K562 (cell line): Measurements from ENCODE around the gene MINK1. TPM values are rescaled to one million over a fixed set of nuclear protein-coding genes. Genes with fewer than 3 reads are reported as not detected.
A peak's percentile ranks its signal among the peaks of the same experiment; 100 is the strongest.

Source experiments
- C11orf30 ChIP-seq: fragments of 450-650 bp; IDR thresholded peaks from 2 replicates; pipeline ENCODE4 v1.6.1; 2016; ENCODE audit warnings: low read depth, mild to moderate bottlenecking
- CBX3 ChIP-seq, 2 experiments: IDR thresholded peaks; 1 replicate in 1 of 2; 2 replicates in 1 of 2; pipeline ENCODE4 v1.6.1; 2012; ENCODE audit warnings: inconsistent platforms in 2 of 2, low read length in 2 of 2, borderline replicate concordance in 1 of 2, control low read depth in 1 of 2
- CBX8 ChIP-seq: fragments of 200-600 bp; sonication (generic); IDR thresholded peaks from 2 replicates; pipeline ENCODE4 v1.6.1; 2012; ENCODE audit warnings: borderline replicate concordance, mixed run types, low read depth, mild to moderate bottlenecking, moderate library complexity, mixed read lengths, low read length, control low read depth, inconsistent platforms; ENCODE audit not compliant: poor library complexity, severe bottlenecking; ENCODE audit errors: extremely low read depth
- DIDO1 ChIP-seq: fragments of 450-650 bp; IDR thresholded peaks from 2 replicates; pipeline ENCODE4 v1.6.1; 2016; ENCODE audit warnings: low read depth, missing biosample characterization, missing genetic modification characterization
- DMBX1 ChIP-seq: fragments of 250-450 bp; sonication (Bioruptor Pico); IDR thresholded peaks from 2 replicates; pipeline ENCODE4 v1.8.0; 2022; ENCODE audit warnings: inconsistent platforms, mild to moderate bottlenecking, moderate library complexity, borderline replicate concordance
- ILK ChIP-seq: fragments of 450-650 bp; IDR thresholded peaks from 2 replicates; pipeline ENCODE4 v1.6.1; 2016; ENCODE audit warnings: missing genetic modification characterization, low read depth, mild to moderate bottlenecking, missing compliant biosample characterization, moderate library complexity, borderline replicate concordance
- JUNB ChIP-seq: fragments of 450-650 bp; formaldehyde crosslinking; conservative IDR thresholded peaks from 2 replicates; pipeline ENCODE4 v1.4.0; 2020; ENCODE audit warnings: mild to moderate bottlenecking
- KLF16 ChIP-seq: IDR thresholded peaks from 2 replicates; pipeline ENCODE4 v1.6.1; 2016; ENCODE audit warnings: antibody characterized with exemption
- MYBL2 ChIP-seq, 2 experiments: fragments of 450-650 bp in 1 of 2; sonication (generic) in 1 of 2; formaldehyde crosslinking in 1 of 2; IDR thresholded peaks; 2 replicates each; pipeline versions ENCODE4 v1.6.1 to v1.8.1; 2017 to 2022; ENCODE audit warnings: borderline replicate concordance in 1 of 2, inconsistent platforms in 1 of 2, low read depth in 1 of 2, mild to moderate bottlenecking in 1 of 2, missing genetic modification reagents in 1 of 2, moderate library complexity in 1 of 2
- RBM17 ChIP-seq: fragments of 200-400 bp; formaldehyde crosslinking; IDR thresholded peaks from 2 replicates; pipeline ENCODE4 v1.6.1; 2017; ENCODE audit warnings: low read depth, mild to moderate bottlenecking, low read length, borderline replicate concordance
- SMARCA4 ChIP-seq: fragments of 450-650 bp; IDR thresholded peaks from 2 replicates; pipeline ENCODE4 v1.6.1; 2016
- SRF ChIP-seq, 2 experiments: fragments of 250-450, 450-650 bp in 1 of 2; sonication (Bioruptor Pico) in 1 of 2; sonication (generic) in 1 of 2; formaldehyde crosslinking; IDR thresholded peaks; 2 replicates each; pipeline versions ENCODE4 v1.5.0 to v1.5.1; 2020 to 2022; ENCODE audit warnings: mild to moderate bottlenecking in 1 of 2, missing genetic modification reagents in 1 of 2
- TCF7L2 ChIP-seq: fragments of 150-350 bp; IDR thresholded peaks from 2 replicates; pipeline ENCODE4 v1.6.1; 2016; ENCODE audit warnings: low read depth, mild to moderate bottlenecking, low read length, moderate library complexity
- TEAD2 ChIP-seq: fragments of 450-650 bp; IDR thresholded peaks from 2 replicates; pipeline ENCODE4 v1.6.1; 2016; ENCODE audit warnings: missing genetic modification characterization, control low read depth, missing compliant biosample characterization
- ZKSCAN1 ChIP-seq: fragments of 150-350 bp; IDR thresholded peaks from 2 replicates; pipeline ENCODE4 v1.6.1; 2016; ENCODE audit warnings: low read depth, low read length
- ZKSCAN3 ChIP-seq: fragments of 250-450 bp; sonication (Bioruptor Pico); IDR thresholded peaks from 2 replicates; pipeline ENCODE4 v1.4.0; 2020
- ZNF586 ChIP-seq: fragments of 450-650 bp; formaldehyde crosslinking; conservative IDR thresholded peaks from 2 replicates; pipeline ENCODE4 v1.4.0; 2020; ENCODE audit warnings: mild to moderate bottlenecking, moderate library complexity
- ZNF778 ChIP-seq: fragments of 450-650 bp; formaldehyde crosslinking; IDR thresholded peaks from 2 replicates; pipeline ENCODE4 v1.4.0; 2020; ENCODE audit warnings: mild to moderate bottlenecking, moderate library complexity
- ZSCAN29 ChIP-seq: fragments of 450-650 bp; IDR thresholded peaks from 2 replicates; pipeline ENCODE4 v1.6.1; 2017
- polyA plus RNA-seq, 8 experiments: library from polyadenylated mRNA; depleted of rRNA in 4 of 8; stranded (reverse) in 5 of 8; unstranded in 3 of 8; fragments of >200 nt; fragmentation: Nextera tagmentation in 2 of 8; fragmentation: Illumina TruSeq in 1 of 8; extraction: Ambion mirVana in 2 of 8; extraction: Trizol in 1 of 8; gene quantifications; 2 replicates each; pipeline versions ENCODE4 v1.2.1 to v1.2.3, GENCODE V29; 2011 to 2014; ENCODE audit warnings: inconsistent platforms in 1 of 8, missing spikeins in 1 of 8
- total RNA-seq, 7 experiments: library from RNA; depleted of rRNA in 6 of 7; stranded (reverse); fragments of >200 nt in 6 of 7; fragmentation: Illumina TruSeq in 2 of 7; extraction: Trizol in 2 of 7; gene quantifications; 2 replicates each; pipeline versions ENCODE4 v1.2.1 to v1.2.3, GENCODE V29; 2011 to 2021; ENCODE audit warnings: low replicate concordance in 1 of 7
- TF ChIP-seq, protein P1 (sequence below): fragments of 250-450 bp; sonication (Bioruptor Pico); IDR thresholded peaks from 2 replicates; pipeline ENCODE4 v1.5.0; 2021
- TF ChIP-seq, protein P2 (sequence below): fragments of 250-450 bp; sonication (Bioruptor Pico); IDR thresholded peaks from 2 replicates; pipeline ENCODE4 v1.5.0; 2021; ENCODE audit warnings: mild to moderate bottlenecking, borderline replicate concordance
- TF ChIP-seq, protein P3 (sequence below): fragments of 450-650 bp; IDR thresholded peaks from 2 replicates; pipeline ENCODE4 v1.7.1; 2018; ENCODE audit warnings: mild to moderate bottlenecking, low read depth; ENCODE audit not compliant: partially characterized antibody

The MINK1 gene
- total and polyA plus RNA-seq, 9 of the 15 experiments (the other 6 are each of a cell fraction or from before 2014, with no cell fraction given) = 0.11 to 54.2 (median 14.9) TPM

DNA sequence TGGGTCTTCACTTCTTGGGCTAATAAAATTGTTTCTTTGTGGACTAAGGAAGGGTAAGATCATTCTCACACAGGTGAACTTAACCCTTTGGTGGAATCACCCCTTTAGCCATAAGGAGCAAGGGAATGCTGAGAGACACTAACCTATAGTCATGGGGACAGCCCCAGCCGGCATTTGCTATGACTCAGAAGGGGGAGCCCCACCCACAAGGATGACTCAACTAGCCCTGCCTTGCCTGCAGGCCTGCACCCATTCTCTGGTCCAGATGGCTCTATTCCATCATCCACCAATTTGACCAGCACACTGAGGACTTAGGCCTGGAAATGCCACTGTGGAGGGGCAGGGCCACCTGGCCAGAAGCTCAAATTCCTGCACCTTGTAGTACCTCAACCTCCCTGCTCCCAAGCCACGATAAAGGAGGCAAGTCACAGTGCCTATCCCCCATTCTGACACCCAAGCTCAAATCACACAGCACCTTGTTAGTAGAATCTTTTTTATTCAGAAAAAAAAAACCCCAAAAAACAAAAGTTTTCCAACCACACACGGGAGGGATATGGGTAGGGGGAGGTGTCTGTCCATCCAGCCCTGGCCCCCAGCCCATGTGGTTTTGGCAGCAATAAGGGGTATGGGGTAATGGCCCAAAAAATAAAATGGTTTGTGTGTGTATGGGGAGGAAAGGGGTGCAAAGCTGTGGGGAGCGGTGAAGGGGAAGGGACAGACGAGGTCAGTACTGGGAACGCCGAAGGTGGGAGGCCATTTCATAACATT lies 112.2 kb downstream of the MINK1 start (continued):
- TF ChIP-seq TEAD2 (no peak), SMARCA4 (peak; percentile 60; the same call in 1 of the 2 replicates), MYBL2 (IDR thresholded peaks at IDR 0.05; ENCODE audit: low read depth) (no peak), MYBL2 (CRISPR knock-in tag; IDR thresholded peaks at IDR 0.05; ENCODE audit: borderline replicate concordance) (no peak), JUNB (peak; percentile 77), RBM17 (no peak), ZKSCAN3 (CRISPR knock-in tag) (no peak), C11orf30 (peak; percentile 39), DMBX1 (no peak), SRF (CRISPR knock-in tag; IDR thresholded peaks at IDR 0.05) (no peak), TCF7L2 (no peak), DIDO1 (tag) (no peak), KLF16 (no peak), ILK (tag) (no peak), CBX3 (IDR thresholded peaks at IDR 0.05; ENCODE audit: borderline replicate concordance in 1 of 2, low read length in 2 of 2) (no peak), ZNF778 (CRISPR knock-in tag) (no peak), CBX8 (no peak), ZKSCAN1 (no peak), ZNF586 (CRISPR knock-in tag) (peak; percentile 11; the same call in 1 of the 2 replicates), ZSCAN29 (no peak)
- TF ChIP-seq, protein P1, sequence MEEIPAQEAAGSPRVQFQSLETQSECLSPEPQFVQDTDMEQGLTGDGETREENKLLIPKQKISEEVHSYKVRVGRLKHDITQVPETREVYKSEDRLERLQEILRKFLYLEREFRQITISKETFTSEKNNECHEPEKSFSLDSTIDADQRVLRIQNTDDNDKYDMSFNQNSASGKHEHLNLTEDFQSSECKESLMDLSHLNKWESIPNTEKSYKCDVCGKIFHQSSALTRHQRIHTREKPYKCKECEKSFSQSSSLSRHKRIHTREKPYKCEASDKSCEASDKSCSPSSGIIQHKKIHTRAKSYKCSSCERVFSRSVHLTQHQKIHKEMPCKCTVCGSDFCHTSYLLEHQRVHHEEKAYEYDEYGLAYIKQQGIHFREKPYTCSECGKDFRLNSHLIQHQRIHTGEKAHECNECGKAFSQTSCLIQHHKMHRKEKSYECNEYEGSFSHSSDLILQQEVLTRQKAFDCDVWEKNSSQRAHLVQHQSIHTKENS (CRISPR knock-in tag) = no peak
- TF ChIP-seq, protein P2, sequence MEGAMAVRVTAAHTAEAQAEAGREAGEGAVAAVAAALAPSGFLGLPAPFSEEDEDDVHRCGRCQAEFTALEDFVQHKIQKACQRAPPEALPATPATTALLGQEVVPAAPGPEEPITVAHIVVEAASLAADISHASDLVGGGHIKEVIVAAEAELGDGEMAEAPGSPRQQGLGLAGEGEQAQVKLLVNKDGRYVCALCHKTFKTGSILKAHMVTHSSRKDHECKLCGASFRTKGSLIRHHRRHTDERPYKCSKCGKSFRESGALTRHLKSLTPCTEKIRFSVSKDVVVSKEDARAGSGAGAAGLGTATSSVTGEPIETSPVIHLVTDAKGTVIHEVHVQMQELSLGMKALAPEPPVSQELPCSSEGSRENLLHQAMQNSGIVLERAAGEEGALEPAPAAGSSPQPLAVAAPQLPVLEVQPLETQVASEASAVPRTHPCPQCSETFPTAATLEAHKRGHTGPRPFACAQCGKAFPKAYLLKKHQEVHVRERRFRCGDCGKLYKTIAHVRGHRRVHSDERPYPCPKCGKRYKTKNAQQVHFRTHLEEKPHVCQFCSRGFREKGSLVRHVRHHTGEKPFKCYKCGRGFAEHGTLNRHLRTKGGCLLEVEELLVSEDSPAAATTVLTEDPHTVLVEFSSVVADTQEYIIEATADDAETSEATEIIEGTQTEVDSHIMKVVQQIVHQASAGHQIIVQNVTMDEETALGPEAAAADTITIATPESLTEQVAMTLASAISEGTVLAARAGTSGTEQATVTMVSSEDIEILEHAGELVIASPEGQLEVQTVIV (CRISPR knock-in tag) = no peak
- TF ChIP-seq, protein P3, sequence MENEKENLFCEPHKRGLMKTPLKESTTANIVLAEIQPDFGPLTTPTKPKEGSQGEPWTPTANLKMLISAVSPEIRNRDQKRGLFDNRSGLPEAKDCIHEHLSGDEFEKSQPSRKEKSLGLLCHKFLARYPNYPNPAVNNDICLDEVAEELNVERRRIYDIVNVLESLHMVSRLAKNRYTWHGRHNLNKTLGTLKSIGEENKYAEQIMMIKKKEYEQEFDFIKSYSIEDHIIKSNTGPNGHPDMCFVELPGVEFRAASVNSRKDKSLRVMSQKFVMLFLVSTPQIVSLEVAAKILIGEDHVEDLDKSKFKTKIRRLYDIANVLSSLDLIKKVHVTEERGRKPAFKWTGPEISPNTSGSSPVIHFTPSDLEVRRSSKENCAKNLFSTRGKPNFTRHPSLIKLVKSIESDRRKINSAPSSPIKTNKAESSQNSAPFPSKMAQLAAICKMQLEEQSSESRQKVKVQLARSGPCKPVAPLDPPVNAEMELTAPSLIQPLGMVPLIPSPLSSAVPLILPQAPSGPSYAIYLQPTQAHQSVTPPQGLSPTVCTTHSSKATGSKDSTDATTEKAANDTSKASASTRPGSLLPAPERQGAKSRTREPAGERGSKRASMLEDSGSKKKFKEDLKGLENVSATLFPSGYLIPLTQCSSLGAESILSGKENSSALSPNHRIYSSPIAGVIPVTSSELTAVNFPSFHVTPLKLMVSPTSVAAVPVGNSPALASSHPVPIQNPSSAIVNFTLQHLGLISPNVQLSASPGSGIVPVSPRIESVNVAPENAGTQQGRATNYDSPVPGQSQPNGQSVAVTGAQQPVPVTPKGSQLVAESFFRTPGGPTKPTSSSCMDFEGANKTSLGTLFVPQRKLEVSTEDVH = no peak
